Effector memory CD8-positive, alpha-beta T cell (primary cell): Measurements from ENCODE around the gene MARK4.
A peak's percentile ranks its signal among the peaks of the same experiment; 100 is the strongest.

Experiments used
- ATAC-seq: fragments of 150-1000 bp; cut with Tn5 transposase; replicated peaks from 2 replicates; pipeline ENCODE4 v1.10.0; 2021; ENCODE audit warnings: mild to moderate bottlenecking, moderate library complexity
- DNase-seq, 3 experiments: peaks; one replicate each; pipeline ENCODE4 v3.0.0; 2021
- H3K27ac Mint-ChIP-seq, 2 donors: one replicate each; pipeline ENCODE4 v1.8.0; 2022; ENCODE audit warnings: mild to moderate bottlenecking in 2 of 2, mixed read lengths in 2 of 2, moderate library complexity in 2 of 2
- H3K27me3 Mint-ChIP-seq, 2 donors: one replicate each; pipeline ENCODE4 v1.8.0; 2022; ENCODE audit warnings: mixed read lengths in 2 of 2
- H3K36me3 Mint-ChIP-seq: one replicate; pipeline ENCODE4 v1.8.0; 2022; ENCODE audit warnings: mild to moderate bottlenecking, moderate library complexity, mixed read lengths; ENCODE audit not compliant: insufficient read depth
- H3K4me1 Mint-ChIP-seq, 2 donors: one replicate each; pipeline ENCODE4 v1.8.0; 2022; ENCODE audit warnings: low read depth in 2 of 2, mixed read lengths in 2 of 2
- H3K4me3 Mint-ChIP-seq, 2 donors: one replicate each; pipeline ENCODE4 v1.8.0; 2022; ENCODE audit warnings: mild to moderate bottlenecking in 2 of 2, mixed read lengths in 2 of 2, moderate library complexity in 2 of 2
- H3K9me3 Mint-ChIP-seq, 2 donors: one replicate each; pipeline ENCODE4 v1.8.0; 2022; ENCODE audit warnings: mixed read lengths in 2 of 2

MARK4 gene

DNA sequence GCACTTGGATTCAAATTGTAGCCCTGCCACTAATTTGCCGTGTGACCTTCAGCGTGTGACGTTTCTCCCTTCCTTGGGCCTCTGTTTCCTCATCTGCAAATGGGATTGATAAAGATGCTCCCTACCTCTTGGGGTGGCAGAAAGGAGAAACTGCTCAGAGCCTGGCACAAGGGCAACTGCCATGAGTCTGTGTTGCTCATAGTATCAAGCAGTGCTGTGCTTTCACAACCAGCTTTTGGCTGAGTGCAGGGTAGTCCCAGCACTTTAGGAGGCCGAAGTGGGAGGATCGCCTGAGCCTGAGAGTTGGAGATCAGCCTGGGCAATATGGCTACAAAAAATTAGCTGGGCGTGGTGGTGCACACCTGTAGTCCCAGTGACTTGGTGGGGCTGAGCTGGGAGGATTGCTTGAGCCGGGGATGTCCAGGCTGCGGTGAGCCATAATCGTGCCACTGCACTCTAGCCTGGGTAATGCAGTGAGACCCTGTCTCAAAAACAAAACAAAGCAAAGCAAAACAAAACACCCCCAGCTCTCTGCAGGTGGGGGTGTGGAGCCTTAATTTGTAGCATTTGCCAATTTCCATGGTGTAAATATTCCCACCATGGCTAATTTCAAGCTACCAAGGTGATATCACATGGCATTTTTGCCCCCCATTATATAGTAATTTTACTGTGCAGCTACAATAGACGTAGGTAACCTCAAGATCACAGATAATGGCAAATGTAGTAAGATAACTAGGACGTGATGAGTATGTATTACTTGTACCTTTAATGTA is 1.6 kb upstream of the MARK4 start:
- no peaks in the 10 kb centered on the region for H3K9me3 Mint-ChIP-seq
- ATAC-seq (no peak), DNase-seq (no peak)
- peaks cover 31 to 34% of the 10 kb centered on the region in 2 donors for H3K4me1 Mint-ChIP-seq
- no peaks in the 10 kb centered on the region for H3K36me3 Mint-ChIP-seq
- H3K4me3 Mint-ChIP-seq = peak overlapping the region; percentile 78 to 84
- H3K27ac Mint-ChIP-seq = no peak overlapping the region
- peaks cover 9 to 18% of the 10 kb centered on the region in 2 donors for H3K27me3 Mint-ChIP-seq

DNA sequence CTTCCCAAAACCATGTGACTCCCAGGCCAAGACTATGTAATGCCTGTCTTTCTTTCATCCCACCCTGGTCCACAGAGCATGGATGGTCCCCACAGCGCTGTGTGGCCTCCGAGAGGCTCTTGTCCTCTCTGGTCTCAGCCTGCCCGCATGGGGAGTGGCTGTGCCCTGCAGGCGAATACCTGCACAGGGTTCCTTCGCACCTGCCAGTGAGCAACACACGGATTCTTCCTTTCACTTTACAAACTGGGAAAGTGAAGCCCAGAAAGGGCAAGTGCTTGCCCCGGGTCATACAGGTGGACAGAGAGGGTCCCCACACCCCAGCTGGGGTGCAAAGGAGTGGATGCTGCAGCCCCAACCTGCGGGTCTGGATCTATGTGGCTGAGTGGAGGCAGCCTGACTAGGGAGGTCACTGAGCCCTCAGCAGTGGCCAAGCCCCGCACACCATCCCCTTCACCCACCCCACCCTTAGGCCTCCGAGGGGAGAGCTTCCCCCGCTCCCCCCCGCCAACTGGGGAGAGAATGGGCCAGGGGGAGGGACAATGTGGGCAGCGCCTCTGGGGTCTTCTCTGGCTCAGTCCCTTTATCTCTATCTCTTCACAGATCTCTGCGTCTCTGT is 747 bp upstream of the MARK4 start:
- peak in 1 of 3 experiments; percentile 5 for DNase-seq
- peak overlapping the region; percentile 78 to 84 for H3K4me3 Mint-ChIP-seq
- H3K9me3 Mint-ChIP-seq = no peaks in the 10 kb centered on the region
- peak overlapping the region; percentile 44 to 87 for H3K27ac Mint-ChIP-seq
- H3K27me3 Mint-ChIP-seq = peaks cover 0 to 9% of the 10 kb centered on the region in 2 donors
- H3K4me1 Mint-ChIP-seq = peaks cover 37 to 42% of the 10 kb centered on the region in 2 donors
- peaks cover 4% of the 10 kb centered on the region for H3K36me3 Mint-ChIP-seq
- no peak for ATAC-seq

GRCh38 chr19:45251452-45252354 is 632 bp downstream of the MARK4 start:
- DNase-seq (peak in 1 of 3 experiments; percentile 8), ATAC-seq (peak; percentile 34)
- peaks cover 4% of the 10 kb centered on the region for H3K36me3 Mint-ChIP-seq
- H3K4me3 Mint-ChIP-seq = peak overlapping the region; percentile 90 to 94
- H3K27me3 Mint-ChIP-seq = no peaks in the 10 kb centered on the region
- H3K4me1 Mint-ChIP-seq = peaks cover 44 to 49% of the 10 kb centered on the region in 2 donors
- no peaks in the 10 kb centered on the region for H3K9me3 Mint-ChIP-seq
- H3K27ac Mint-ChIP-seq = peak overlapping the region; percentile 91 to 97

DNA sequence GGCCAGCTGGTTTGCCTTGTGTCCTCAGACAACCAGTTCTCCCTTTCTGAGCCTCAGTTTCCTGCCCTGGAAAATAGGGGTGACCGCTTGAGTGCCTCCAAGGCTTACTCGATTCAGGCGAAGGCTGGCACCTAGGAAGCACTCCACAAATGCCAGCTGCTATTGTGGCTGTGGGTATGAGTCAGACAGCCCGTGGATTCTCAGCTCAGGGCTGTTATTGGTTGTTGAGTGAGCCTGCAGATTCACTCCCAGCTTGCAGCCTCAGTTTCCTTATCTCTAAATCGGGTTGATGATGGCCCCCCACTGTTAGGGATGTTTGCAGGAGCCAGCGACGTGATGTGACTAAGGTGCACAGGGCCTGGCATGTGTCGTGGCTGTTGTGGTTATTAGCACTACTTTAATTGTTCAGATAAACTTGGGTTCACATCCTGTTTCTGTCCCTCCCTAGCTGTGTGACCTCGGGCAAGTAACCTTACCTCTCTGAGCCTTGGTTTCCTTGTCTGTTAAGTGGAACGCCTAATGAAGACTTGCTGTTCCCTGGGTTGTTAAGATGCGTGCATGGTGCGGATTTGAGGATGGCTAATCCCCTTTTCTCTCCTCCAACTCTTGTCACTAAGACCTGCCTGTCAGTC is 2.4 kb downstream of the MARK4 start:
- Mint-ChIP-seq H3K9me3 (no peaks in the 10 kb centered on the region), H3K27me3 (no peaks in the 10 kb centered on the region), H3K36me3 (peaks cover 4% of the 10 kb centered on the region), H3K4me1 (peaks cover 44 to 49% of the 10 kb centered on the region in 2 donors), H3K27ac (peak overlapping the region; percentile 91 to 97), H3K4me3 (peak overlapping the region; percentile 90 to 94)
- ATAC-seq (peak; percentile 52), DNase-seq (peak in 1 of 3 experiments; percentile 11)

GRCh38 chr19:45254044-45254531 is 3.0 kb downstream of the MARK4 start:
- DNase-seq = no peak
- no peaks in the 10 kb centered on the region for H3K27me3 Mint-ChIP-seq
- H3K4me1 Mint-ChIP-seq = peaks cover 41 to 45% of the 10 kb centered on the region in 2 donors
- no peak for ATAC-seq
- H3K4me3 Mint-ChIP-seq = peak overlapping the region; percentile 90 to 94
- no peaks in the 10 kb centered on the region for H3K9me3 Mint-ChIP-seq
- peak overlapping the region; percentile 91 to 97 for H3K27ac Mint-ChIP-seq
- peaks cover 4% of the 10 kb centered on the region for H3K36me3 Mint-ChIP-seq

DNA sequence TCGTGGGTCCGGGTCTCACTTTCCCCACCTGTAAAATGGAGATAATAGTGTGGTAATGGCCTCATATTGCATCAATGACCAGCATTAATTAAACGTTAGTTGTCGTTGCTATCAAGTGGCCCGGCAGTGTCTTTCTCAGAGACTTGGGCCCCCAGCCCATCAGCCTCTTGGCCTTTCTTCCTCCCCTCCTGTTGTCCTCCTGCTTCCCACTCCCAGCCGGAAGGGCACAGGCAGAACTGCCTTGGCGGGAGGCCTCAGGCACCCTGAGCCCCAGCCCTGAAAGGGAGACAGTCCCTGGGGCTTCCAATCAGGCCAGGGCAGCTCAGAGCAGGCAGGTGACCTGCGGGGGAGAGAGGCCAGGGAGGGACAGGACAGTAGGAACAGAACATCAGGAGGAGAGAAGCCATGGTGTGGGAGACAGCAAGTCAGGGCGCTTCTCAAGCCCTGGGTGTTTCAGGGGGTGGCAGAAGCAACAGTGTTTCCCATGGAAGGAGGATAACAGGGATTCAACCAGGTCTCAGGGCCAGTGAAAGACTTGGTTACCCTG is 4.6 kb downstream of the MARK4 start:
- no peak overlapping the region for H3K4me3 Mint-ChIP-seq

DNA sequence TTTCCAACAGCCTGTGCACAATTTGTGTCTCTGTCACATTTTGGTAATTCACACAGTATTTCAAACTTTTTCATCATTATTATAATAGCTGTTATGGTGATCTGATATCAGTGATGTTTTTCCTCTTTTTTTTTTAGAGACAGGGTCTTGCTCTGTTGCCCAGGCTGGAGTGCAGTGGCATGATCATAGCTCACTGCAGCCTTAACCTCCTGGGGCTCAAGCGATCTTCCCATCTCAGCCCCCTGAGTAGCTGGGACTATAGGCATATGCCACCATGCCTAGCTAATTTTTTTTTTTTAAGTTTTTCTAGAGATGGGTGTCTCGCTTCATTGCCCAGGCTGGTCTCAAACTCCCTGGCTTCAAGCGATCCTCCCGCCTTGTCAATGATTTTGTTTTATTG is 5.8 kb downstream of the MARK4 start:
- Mint-ChIP-seq H3K4me1 (peaks cover 35 to 42% of the 10 kb centered on the region in 2 donors), H3K36me3 (peaks cover 12% of the 10 kb centered on the region), H3K4me3 (no peak overlapping the region), H3K27ac (peak overlapping the region in 1 of 2 donors; percentile 60), H3K27me3 (no peaks in the 10 kb centered on the region), H3K9me3 (no peaks in the 10 kb centered on the region)
- ATAC-seq (no peak), DNase-seq (no peak)

More for the DNA sequence above, 4.6 kb downstream of the MARK4 start:
- Mint-ChIP-seq H3K27me3 (no peaks in the 10 kb centered on the region), H3K27ac (peak overlapping the region; percentile 10 to 91), H3K36me3 (peaks cover 8% of the 10 kb centered on the region), H3K4me1 (peaks cover 39 to 40% of the 10 kb centered on the region in 2 donors), H3K9me3 (no peaks in the 10 kb centered on the region)
- DNase-seq (no peak), ATAC-seq (no peak)

DNA sequence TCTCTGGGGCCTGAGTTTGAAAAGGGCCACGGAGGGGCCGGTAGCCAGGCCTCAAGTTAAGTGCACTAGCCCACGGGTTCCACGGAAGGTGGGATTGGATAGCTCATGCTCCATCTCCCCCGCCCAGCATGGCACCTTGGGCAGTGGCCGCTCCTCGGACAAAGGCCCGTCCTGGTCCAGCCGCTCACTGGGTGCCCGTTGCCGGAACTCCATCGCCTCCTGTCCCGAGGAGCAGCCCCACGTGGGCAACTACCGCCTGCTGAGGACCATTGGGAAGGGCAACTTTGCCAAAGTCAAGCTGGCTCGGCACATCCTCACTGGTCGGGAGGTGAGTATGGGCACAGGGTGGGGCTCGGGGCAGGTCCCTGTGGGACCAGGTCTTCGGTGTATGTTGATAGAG is 7.8 kb downstream of the MARK4 start:
- Mint-ChIP-seq H3K27ac (no peak overlapping the region), H3K4me1 (peaks cover 17 to 22% of the 10 kb centered on the region in 2 donors), H3K36me3 (peaks cover 16% of the 10 kb centered on the region), H3K4me3 (no peak overlapping the region), H3K27me3 (no peaks in the 10 kb centered on the region), H3K9me3 (no peaks in the 10 kb centered on the region)
- DNase-seq = no peak
- ATAC-seq = no peak

DNA sequence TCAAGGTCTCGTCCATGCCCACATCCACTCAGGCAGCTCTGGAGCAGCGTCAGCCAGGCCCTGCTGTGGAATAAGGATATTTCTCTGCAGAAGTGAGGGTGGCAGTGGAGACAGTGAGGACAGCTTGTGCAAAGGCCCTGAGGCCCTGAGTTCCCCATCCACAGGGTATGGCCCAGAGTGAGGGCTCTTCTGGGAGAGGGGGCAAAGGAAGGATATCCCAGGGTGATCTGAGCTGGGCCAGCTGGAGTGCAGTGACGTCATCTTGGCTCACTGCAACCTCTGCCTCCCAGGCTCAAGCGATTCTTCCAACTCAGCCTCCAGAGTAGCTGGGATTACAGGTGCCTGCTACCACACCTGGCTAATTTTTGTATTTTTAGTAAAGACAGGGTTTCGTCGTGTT is 11.5 kb downstream of the MARK4 start:
- H3K27ac Mint-ChIP-seq = no peak overlapping the region
- ATAC-seq (no peak), DNase-seq (no peak)
- no peak overlapping the region for H3K4me3 Mint-ChIP-seq
- H3K4me1 Mint-ChIP-seq = peaks cover 8% of the 10 kb centered on the region in 2 donors
- H3K27me3 Mint-ChIP-seq = no peaks in the 10 kb centered on the region
- no peaks in the 10 kb centered on the region for H3K9me3 Mint-ChIP-seq
- peaks cover 22% of the 10 kb centered on the region for H3K36me3 Mint-ChIP-seq

- H3K27me3 Mint-ChIP-seq = no peaks in the 10 kb centered on the region
- DNase-seq (no peak), ATAC-seq (no peak)
- no peaks in the 10 kb centered on the region for H3K9me3 Mint-ChIP-seq
- H3K4me3 Mint-ChIP-seq = no peak overlapping the region
- peaks cover 23% of the 10 kb centered on the region for H3K36me3 Mint-ChIP-seq
- H3K4me1 Mint-ChIP-seq = peaks cover 8% of the 10 kb centered on the region in 2 donors
- H3K27ac Mint-ChIP-seq = peak overlapping the region in 1 of 2 donors; percentile 23
These were observed 11.9 kb downstream of the MARK4 start for GRCh38 chr19:45263013-45263412.

GRCh38 chr19:45264781-45265317 is 13.8 kb downstream of the MARK4 start:
- ATAC-seq (no peak), DNase-seq (no peak)
- Mint-ChIP-seq H3K36me3 (peaks cover 36% of the 10 kb centered on the region), H3K27ac (no peak overlapping the region), H3K4me3 (no peak overlapping the region), H3K9me3 (no peaks in the 10 kb centered on the region), H3K4me1 (peaks cover 8% of the 10 kb centered on the region in 2 donors), H3K27me3 (no peaks in the 10 kb centered on the region)

DNA sequence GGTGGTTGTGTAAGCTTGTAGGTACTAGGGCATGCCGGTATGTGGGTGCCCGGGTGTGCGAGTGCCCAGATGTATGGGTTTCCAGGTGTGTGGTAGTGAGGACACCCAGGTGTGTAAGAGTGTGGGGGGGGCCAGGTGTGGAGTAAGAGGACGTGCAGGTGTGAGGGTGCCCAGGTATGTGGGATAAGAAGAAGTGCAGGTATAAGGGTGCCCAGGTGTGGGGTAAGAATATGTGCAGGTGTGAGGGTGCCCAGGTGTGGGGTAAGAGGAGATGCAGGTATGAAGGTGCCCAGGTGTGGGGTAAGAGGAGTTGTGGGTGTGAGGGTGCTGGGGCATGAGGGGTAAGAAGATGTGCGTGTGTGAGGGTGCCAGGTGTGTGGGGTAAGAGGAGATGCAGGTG is 14.3 kb downstream of the MARK4 start:
- peaks cover 8% of the 10 kb centered on the region in 2 donors for H3K4me1 Mint-ChIP-seq
- DNase-seq (no peak), ATAC-seq (no peak)
- peaks cover 33% of the 10 kb centered on the region for H3K36me3 Mint-ChIP-seq
- H3K27ac Mint-ChIP-seq = peak overlapping the region in 1 of 2 donors; percentile 30
- no peaks in the 10 kb centered on the region for H3K27me3 Mint-ChIP-seq
- no peak overlapping the region for H3K4me3 Mint-ChIP-seq
- H3K9me3 Mint-ChIP-seq = no peaks in the 10 kb centered on the region
